HCT116 (cell line): ENCODE measurements around the gene BDNF. TPM values are rescaled to one million over a fixed set of nuclear protein-coding genes. Genes with fewer than 3 reads are reported as not detected.

ENCODE experiments used
- ATAC-seq: fragments of 200-7000 bp; cut with Tn5 transposase; 2 replicates; pipeline ENCODE4 v1.9.1; 2020; ENCODE audit warnings: mild to moderate bottlenecking, moderate library complexity
- BruUV-seq: library from RNA; stranded (reverse); fragments of 400-500 nt; replicated peaks from 2 replicates; lab custom pipeline; 2021; lab: Mats Ljungman, UMichigan
- CTCF ChIA-PET: fragments of 300-600 bp; sonication (Branson Sonifier 250); formaldehyde crosslinking; loops from one replicate; lab custom pipeline; 2021; ENCODE audit warnings: antibody characterized with exemption; lab: Charles Lee
- POLR2A ChIA-PET: fragments of 300-600, 350-600 bp; sonication (Branson Sonifier 250); formaldehyde crosslinking; loops from one replicate; lab custom pipeline; 2021; ENCODE audit warnings: antibody characterized with exemption; lab: Charles Lee
- RAD21 ChIA-PET, 2 experiments: fragments of 300-600 bp; sonication (Branson Sonifier 250); formaldehyde crosslinking; loops; one replicate each; lab custom pipeline; 2023; ENCODE audit warnings: low total read pairs in 2 of 2; ENCODE audit not compliant: uncharacterized antibody in 2 of 2, unreplicated experiment in 2 of 2, low non-redundant PET in 1 of 2; lab: Charles Lee
- DNase-seq: peaks from one replicate; pipeline ENCODE4 v3.0.0-alpha.2; 2010; ENCODE audit warnings: low read depth, low spot score
- H2AFZ ChIP-seq: fragments of 200-600 bp; shearing (Covaris generic), sonication (generic); 2 replicates; pipeline ENCODE4 v1.6.1; 2017; ENCODE audit warnings: low read depth, mixed run types, mixed read lengths, antibody characterized with exemption, low read length; ENCODE audit not compliant: poor library complexity, severe bottlenecking
- H3K27ac ChIP-seq: 2 replicates; pipeline ENCODE4 v1.5.1; 2012; ENCODE audit warnings: low read depth, low read length
- H3K27me3 ChIP-seq: fragments of 200-600 bp; sonication (generic); 2 replicates; pipeline ENCODE4 v1.6.1; 2016; ENCODE audit warnings: mixed run types, low read length, mixed read lengths; ENCODE audit not compliant: insufficient read depth
- H3K36me3 ChIP-seq, 2 experiments: fragments of 200-500 bp in 1 of 2; fragments of 200-600 bp in 1 of 2; sonication (Bioruptor generic) in 1 of 2; sonication (generic) in 1 of 2; 2 replicates each; pipeline versions ENCODE4 v1.5.1 to v1.6.1; 2014 to 2016; ENCODE audit warnings: low read length in 2 of 2, inconsistent platforms in 1 of 2, mixed read lengths in 1 of 2, mixed run types in 1 of 2; ENCODE audit not compliant: insufficient read depth in 2 of 2, control insufficient read depth in 1 of 2
- H3K4me1 ChIP-seq, 2 experiments: fragments of 200-600 bp in 1 of 2; sonication (generic) in 1 of 2; 2 replicates each; pipeline versions ENCODE4 v1.5.1 to v1.6.1; 2012 to 2017; ENCODE audit warnings: low read length in 2 of 2, inconsistent platforms in 1 of 2, mild to moderate bottlenecking in 1 of 2, mixed read lengths in 1 of 2, mixed run types in 1 of 2, moderate library complexity in 1 of 2; ENCODE audit not compliant: insufficient read depth in 2 of 2, control insufficient read depth in 1 of 2
- H3K4me2 ChIP-seq: fragments of 200-600 bp; sonication (generic); 2 replicates; pipeline ENCODE4 v1.6.1; 2017; ENCODE audit warnings: mixed run types, low read length, mixed read lengths
- H3K4me3 ChIP-seq, 2 experiments: fragments of 200-600 bp in 1 of 2; sonication (generic) in 1 of 2; replicated peaks in 1 of 2; 2 replicates each; pipeline ENCODE4 v1.5.1; 2011 to 2016; ENCODE audit warnings: low read length in 2 of 2, control low read depth in 1 of 2, low read depth in 1 of 2, mild to moderate bottlenecking in 1 of 2, mixed read lengths in 1 of 2, mixed run types in 1 of 2
- H3K79me2 ChIP-seq: fragments of 200-600 bp; sonication (generic); 2 replicates; pipeline ENCODE4 v1.6.1; 2017; ENCODE audit warnings: mild to moderate bottlenecking, mixed run types, low read length, moderate library complexity, mixed read lengths; ENCODE audit not compliant: insufficient read depth
- H3K9ac ChIP-seq: fragments of 200-600 bp; sonication (generic); 2 replicates; pipeline ENCODE4 v1.6.1; 2016; ENCODE audit warnings: low read length, mixed read lengths
- H3K9me2 ChIP-seq: fragments of 200-600 bp; sonication (generic), shearing (Covaris generic); 2 replicates; pipeline ENCODE4 v1.6.1; 2017; ENCODE audit warnings: mixed run types, mild to moderate bottlenecking, moderate library complexity; ENCODE audit not compliant: insufficient read depth
- H3K9me3 ChIP-seq, 2 experiments: fragments of 200-500 bp in 1 of 2; fragments of 200-600 bp in 1 of 2; sonication (Bioruptor generic) in 1 of 2; sonication (generic) in 1 of 2; 2 replicates each; pipeline ENCODE4 v1.6.1; 2014 to 2017; ENCODE audit warnings: low read length in 2 of 2, mixed read lengths in 2 of 2, inconsistent platforms in 1 of 2, low read depth in 1 of 2, mild to moderate bottlenecking in 1 of 2, mixed run types in 1 of 2, moderate library complexity in 1 of 2; ENCODE audit not compliant: control insufficient read depth in 1 of 2, insufficient read depth in 1 of 2
- H4K20me1 ChIP-seq: fragments of 200-600 bp; sonication (generic), shearing (Covaris generic); 2 replicates; pipeline ENCODE4 v1.6.1; 2017; ENCODE audit warnings: mixed run types, mild to moderate bottlenecking, moderate library complexity; ENCODE audit not compliant: insufficient read depth
- CBX3 ChIP-seq: IDR thresholded peaks from 2 replicates; pipeline ENCODE4 v1.6.1; 2012; ENCODE audit warnings: low read depth
- EGR1 ChIP-seq: IDR thresholded peaks from 2 replicates; pipeline ENCODE4 v1.6.1; 2012; ENCODE audit warnings: low read depth
- ELF1 ChIP-seq: IDR thresholded peaks from 2 replicates; pipeline ENCODE4 v1.6.1; 2012; ENCODE audit warnings: low read depth, borderline replicate concordance
- EZH2 ChIP-seq: fragments of 200-600 bp; sonication (generic); IDR thresholded peaks from 2 replicates; pipeline ENCODE4 v1.6.1; 2017; ENCODE audit warnings: antibody characterized with exemption, mixed run types
- FOSL1 ChIP-seq: IDR thresholded peaks from 2 replicates; pipeline ENCODE4 v1.6.1; 2012; ENCODE audit warnings: low read depth
- JUND ChIP-seq: IDR thresholded peaks from 2 replicates; pipeline ENCODE4 v1.6.1; 2012
- POLR2A ChIP-seq: IDR thresholded peaks from 2 replicates; pipeline ENCODE4 v1.7.0; 2011; ENCODE audit warnings: borderline replicate concordance; ENCODE audit not compliant: insufficient read depth, insufficient read length; ENCODE audit errors: extremely low read depth
- POLR2AphosphoS5 ChIP-seq: IDR thresholded peaks from 2 replicates; pipeline ENCODE4 v1.6.1; 2011; ENCODE audit warnings: mild to moderate bottlenecking, low read depth, low read length, moderate library complexity
- RAD21 ChIP-seq: IDR thresholded peaks from 2 replicates; pipeline ENCODE4 v1.6.1; 2012; ENCODE audit warnings: low read depth, mild to moderate bottlenecking
- SIN3A ChIP-seq: IDR thresholded peaks from 2 replicates; pipeline ENCODE4 v1.6.1; 2012; ENCODE audit warnings: low read depth
- SP1 ChIP-seq: IDR thresholded peaks from 2 replicates; pipeline ENCODE4 v1.6.1; 2012; ENCODE audit warnings: low read depth
- SRF ChIP-seq: IDR thresholded peaks from 2 replicates; pipeline ENCODE4 v1.6.1; 2012; ENCODE audit warnings: low read depth
- YY1 ChIP-seq: IDR thresholded peaks from 2 replicates; pipeline ENCODE4 v1.6.1; 2011; ENCODE audit warnings: low read length, low read depth, moderate library complexity, mild to moderate bottlenecking; ENCODE audit not compliant: insufficient replicate concordance; ENCODE audit errors: extremely low read depth
- ZNF274 ChIP-seq: fragments of 200-500 bp; sonication (Bioruptor generic); IDR thresholded peaks from 2 replicates; pipeline ENCODE4 v1.6.1; 2014; ENCODE audit warnings: mild to moderate bottlenecking, low read depth, low read length, inconsistent platforms
- intact Hi-C: fragments of 100-400 bp; cut with micrococcal nuclease; formaldehyde crosslinking; loops from 2 replicates; pipeline ENCODE4 v1.10.0; 2022
- total RNA-seq: library from RNA; stranded (reverse); gene quantifications from one replicate; pipeline ENCODE4 v1.2.1, GENCODE V29; 2021; ENCODE audit not compliant: unreplicated experiment
- TF ChIP-seq, protein P1 (sequence below): IDR thresholded peaks from 2 replicates; pipeline ENCODE4 v1.6.1; 2012; ENCODE audit warnings: low read depth

The BDNF gene
- total RNA-seq, 1 experiment from 2014 or later = 22.0 TPM

DNA sequence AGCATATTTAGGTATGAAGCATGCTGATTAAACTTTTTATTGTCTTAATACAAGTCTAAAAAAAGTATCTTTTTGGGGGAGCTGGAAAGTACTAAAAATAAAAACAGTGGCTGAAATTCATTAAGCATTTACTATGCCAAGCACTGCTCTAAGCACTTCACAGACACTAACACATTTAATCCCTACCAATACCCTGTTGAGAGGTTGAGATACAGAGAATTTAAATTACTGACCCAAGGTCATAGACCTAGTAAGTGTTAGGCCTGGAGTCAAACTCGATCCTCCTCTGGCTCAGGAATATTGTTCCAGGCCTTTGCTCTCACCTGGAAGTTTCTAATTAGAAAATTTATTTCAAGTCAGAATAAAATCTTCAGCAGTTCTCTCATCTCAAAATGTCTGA lies 18.6 kb downstream of the BDNF start:
- Histone ChIP-seq H3K9ac (no peak overlapping the region), H2AFZ (no peak overlapping the region), H3K9me3 (no peaks in the 10 kb centered on the region), H3K27me3 (no peaks in the 10 kb centered on the region), H3K4me2 (no peak overlapping the region), H3K79me2 (peaks cover 74% of the 10 kb centered on the region), H4K20me1 (peaks cover 6% of the 10 kb centered on the region; the same call in 1 of the 2 replicates), H3K4me1 (no peaks in the 10 kb centered on the region), H3K27ac (no peak overlapping the region), H3K9me2 (no peaks in the 10 kb centered on the region), H3K36me3 (no peaks in the 10 kb centered on the region), H3K4me3 (no peak overlapping the region)
- ATAC-seq = no peak
- POLR2A ChIA-PET = no interaction called here
- intact Hi-C loops = no loop called here
- no TSS peak for BruUV-seq
- TF ChIP-seq POLR2AphosphoS5 (no peak), JUND (no peak), YY1 (no peak), SP1 (no peak), EZH2 (no peak), FOSL1 (no peak), POLR2A (no peak), RAD21 (no peak), SRF (no peak), SIN3A (no peak), EGR1 (no peak), ZNF274 (no peak), ELF1 (no peak), CBX3 (no peak)
- TF ChIP-seq, protein P1, sequence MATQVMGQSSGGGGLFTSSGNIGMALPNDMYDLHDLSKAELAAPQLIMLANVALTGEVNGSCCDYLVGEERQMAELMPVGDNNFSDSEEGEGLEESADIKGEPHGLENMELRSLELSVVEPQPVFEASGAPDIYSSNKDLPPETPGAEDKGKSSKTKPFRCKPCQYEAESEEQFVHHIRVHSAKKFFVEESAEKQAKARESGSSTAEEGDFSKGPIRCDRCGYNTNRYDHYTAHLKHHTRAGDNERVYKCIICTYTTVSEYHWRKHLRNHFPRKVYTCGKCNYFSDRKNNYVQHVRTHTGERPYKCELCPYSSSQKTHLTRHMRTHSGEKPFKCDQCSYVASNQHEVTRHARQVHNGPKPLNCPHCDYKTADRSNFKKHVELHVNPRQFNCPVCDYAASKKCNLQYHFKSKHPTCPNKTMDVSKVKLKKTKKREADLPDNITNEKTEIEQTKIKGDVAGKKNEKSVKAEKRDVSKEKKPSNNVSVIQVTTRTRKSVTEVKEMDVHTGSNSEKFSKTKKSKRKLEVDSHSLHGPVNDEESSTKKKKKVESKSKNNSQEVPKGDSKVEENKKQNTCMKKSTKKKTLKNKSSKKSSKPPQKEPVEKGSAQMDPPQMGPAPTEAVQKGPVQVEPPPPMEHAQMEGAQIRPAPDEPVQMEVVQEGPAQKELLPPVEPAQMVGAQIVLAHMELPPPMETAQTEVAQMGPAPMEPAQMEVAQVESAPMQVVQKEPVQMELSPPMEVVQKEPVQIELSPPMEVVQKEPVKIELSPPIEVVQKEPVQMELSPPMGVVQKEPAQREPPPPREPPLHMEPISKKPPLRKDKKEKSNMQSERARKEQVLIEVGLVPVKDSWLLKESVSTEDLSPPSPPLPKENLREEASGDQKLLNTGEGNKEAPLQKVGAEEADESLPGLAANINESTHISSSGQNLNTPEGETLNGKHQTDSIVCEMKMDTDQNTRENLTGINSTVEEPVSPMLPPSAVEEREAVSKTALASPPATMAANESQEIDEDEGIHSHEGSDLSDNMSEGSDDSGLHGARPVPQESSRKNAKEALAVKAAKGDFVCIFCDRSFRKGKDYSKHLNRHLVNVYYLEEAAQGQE = no peak
- CTCF ChIA-PET = no interaction called here
- no peak for DNase-seq
- RAD21 ChIA-PET = no interaction called here
